Measurements from ENCODE around the gene CES2.

DNA sequence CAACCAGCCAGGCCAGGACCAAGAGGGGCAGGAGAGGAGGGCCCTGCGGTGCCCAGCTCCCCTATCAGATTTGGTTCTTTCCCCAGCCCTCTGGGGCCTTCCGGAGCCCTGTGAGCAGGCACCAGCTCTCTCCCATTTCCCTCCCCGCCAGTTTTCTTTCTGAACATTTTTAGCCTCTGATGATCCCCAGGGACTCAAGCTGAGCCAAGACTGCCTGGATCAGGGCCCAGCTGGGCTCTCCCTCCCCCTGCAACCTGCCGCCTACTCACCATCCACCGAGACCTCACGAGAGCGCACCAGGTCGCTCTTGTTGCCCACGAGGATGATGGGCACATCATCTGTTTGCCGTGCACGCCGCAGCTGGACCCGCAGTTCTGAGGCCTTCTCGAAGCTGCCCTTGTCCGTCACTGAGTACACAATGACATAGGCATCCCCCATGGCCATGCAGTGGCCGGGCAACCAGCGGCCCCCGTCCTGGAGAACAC, 12.0 kb upstream of the CES2 start:
- TF ChIP-seq ZNF184 (tag by site-specific recombination; IDR thresholded peaks at IDR 0.05) (no peak), ZNF10 (tag by site-specific recombination; IDR thresholded peaks at IDR 0.05) (no peak), ZNF24 (tag by site-specific recombination; IDR thresholded peaks at IDR 0.05) (no peak)

Data from HEK293 (cell line).